GM18909 (cell line): ENCODE data around the gene PRG2.

ENCODE experiments used
- ATAC-seq: cut with Tn5 transposase; IDR thresholded peaks from one replicate; pipeline ENCODE4 v1.9.1; 2021; ENCODE audit warnings: mild to moderate bottlenecking; ENCODE audit not compliant: unreplicated experiment, poor library complexity

PRG2 gene

GRCh38 chr11:57399221-57399620 lies 8.8 kb upstream of the PRG2 start:
- no peak for ATAC-seq

- ATAC-seq, result no peak
Measured at GRCh38 chr11:57397394-57397990, 7.0 kb upstream of the PRG2 start.

- no peak for ATAC-seq
Measured at GRCh38 chr11:57396744-57397143, 6.3 kb upstream of the PRG2 start.

GRCh38 chr11:57395905-57396623 lies 5.6 kb upstream of the PRG2 start:
- ATAC-seq, result no peak

GRCh38 chr11:57394203-57394965 lies 3.9 kb upstream of the PRG2 start:
- no peak for ATAC-seq

- no peak for ATAC-seq
Measured at GRCh38 chr11:57392763-57393105, 2.3 kb upstream of the PRG2 start.

- no peak for ATAC-seq
Measured at GRCh38 chr11:57392066-57392762, 1.8 kb upstream of the PRG2 start.

- ATAC-seq, result no peak
Measured at GRCh38 chr11:57391539-57391938, 1.1 kb upstream of the PRG2 start.

- no peak for ATAC-seq
Measured at GRCh38 chr11:57391111-57391510, 661 bp upstream of the PRG2 start.

GRCh38 chr11:57387289-57388030 lies 3.0 kb downstream of the PRG2 start:
- ATAC-seq, result no peak

- no peak for ATAC-seq
Measured at GRCh38 chr11:57386178-57386940, 4.1 kb downstream of the PRG2 start.

- ATAC-seq, result no peak
Measured at GRCh38 chr11:57380975-57381374, 9.5 kb downstream of the PRG2 start, which contains the start of gene PRG3. Gene PRG3 (minus strand): TSS chr11:57381150. CDS start chr11:57380708, 442 bp downstream.

- no peak for ATAC-seq
Measured at GRCh38 chr11:57379732-57380131, 10.7 kb downstream of the PRG2 start.

- ATAC-seq, result no peak
Measured at GRCh38 chr11:57378186-57378585, 12.3 kb downstream of the PRG2 start.

GRCh38 chr11:57377107-57377506 lies 13.3 kb downstream of the PRG2 start:
- ATAC-seq, result no peak

GRCh38 chr11:57376095-57377090 lies 14.1 kb downstream of the PRG2 start:
- ATAC-seq, result no peak

GRCh38 chr11:57375490-57375889 lies 15.0 kb downstream of the PRG2 start:
- ATAC-seq, result no peak

GRCh38 chr11:57374966-57375365 lies 15.5 kb downstream of the PRG2 start:
- ATAC-seq, result no peak
